ENCODE data around the gene SRPK1. TPM values are rescaled to one million over a fixed set of nuclear protein-coding genes. Genes with fewer than 3 reads are reported as not detected.

The SRPK1 gene
- total RNA-seq, 1 donor from 2014 or later = 74.3 TPM

DNA sequence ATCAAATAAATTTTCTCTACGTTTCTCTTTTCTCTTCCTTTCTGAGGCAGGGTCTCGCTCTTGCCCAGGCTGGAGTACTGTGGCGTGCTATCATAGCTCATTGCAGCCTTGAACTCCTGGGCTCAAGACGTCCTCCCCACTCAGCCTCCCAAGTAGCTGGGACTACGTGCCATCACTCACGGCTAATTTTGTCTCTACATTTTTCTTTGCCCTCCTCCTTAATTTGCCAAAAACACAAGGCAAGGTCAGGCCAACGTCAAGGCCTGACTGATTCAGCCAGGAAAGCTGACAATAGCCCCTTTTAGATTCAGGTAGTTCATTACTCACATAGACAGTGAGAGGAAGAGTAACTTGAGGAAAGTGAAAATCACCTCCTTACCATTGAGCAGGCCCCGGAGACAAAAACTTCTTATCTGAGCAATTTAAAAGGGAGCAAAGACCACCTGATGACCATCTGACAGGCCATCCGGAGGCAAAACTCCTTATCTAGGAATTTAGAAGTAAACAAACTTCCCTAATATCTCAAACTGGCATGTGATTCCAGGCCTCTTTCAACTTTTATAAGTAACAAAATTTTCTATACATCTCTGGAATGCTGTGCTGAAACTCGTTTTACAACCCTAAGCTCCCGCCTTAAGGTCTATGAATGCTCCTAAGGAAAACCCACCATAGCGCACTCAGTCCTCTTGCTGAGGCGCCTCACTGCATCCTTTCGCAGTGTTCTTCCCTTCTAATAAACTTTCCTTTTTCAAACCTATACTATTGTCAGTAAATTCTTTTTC lies 42.1 kb upstream of the SRPK1 start:
- Mint-ChIP-seq H3K27me3 (peaks cover 10% of the 10 kb centered on the region), H3K36me3 (ENCODE audit: insufficient read depth) (no peaks in the 10 kb centered on the region), H3K4me3 (ENCODE audit: low read depth) (no peak overlapping the region), H3K27ac (peak overlapping the region; percentile 80), H3K9me3 (ENCODE audit: low read depth) (no peaks in the 10 kb centered on the region), H3K4me1 (ENCODE audit: low read depth) (peaks cover 18% of the 10 kb centered on the region)
- DNase-seq (ENCODE audit: low spot score, unreplicated experiment) = no peak
- no peak for TF ChIP-seq CTCF (IDR thresholded peaks at IDR 0.05; ENCODE audit: unreplicated experiment)

DNA sequence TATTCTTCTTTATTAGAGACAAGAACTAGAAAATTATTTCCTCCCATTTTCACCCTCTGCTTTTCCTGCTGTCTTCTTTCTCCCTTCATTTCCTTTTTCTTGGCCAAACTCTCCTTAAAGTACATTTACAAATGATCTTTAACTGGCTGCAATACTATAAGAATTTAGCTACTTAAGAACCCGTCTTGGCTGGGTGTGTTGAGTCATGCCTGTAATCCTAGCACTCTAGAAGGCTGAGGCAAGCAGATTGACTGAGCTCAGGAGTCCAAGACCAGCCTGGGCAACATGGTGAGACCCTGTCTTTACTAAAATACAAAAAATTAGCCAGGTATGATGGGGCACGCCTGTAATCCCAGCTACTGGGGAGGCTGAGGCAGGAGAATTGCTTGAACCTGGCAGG lies 39.3 kb upstream of the SRPK1 start:
- no peak for TF ChIP-seq CTCF (IDR thresholded peaks at IDR 0.05; ENCODE audit: unreplicated experiment)
- H3K4me3 Mint-ChIP-seq (ENCODE audit: low read depth) = no peak overlapping the region
- no peak overlapping the region for H3K27ac Mint-ChIP-seq

GRCh38 chr6:35955970-35956369 lies 35.1 kb upstream of the SRPK1 start:
- H3K27me3 Mint-ChIP-seq = peaks cover 27% of the 10 kb centered on the region
- no peak for DNase-seq (ENCODE audit: low spot score, unreplicated experiment)
- H3K9me3 Mint-ChIP-seq (ENCODE audit: low read depth) = no peaks in the 10 kb centered on the region
- no peaks in the 10 kb centered on the region for H3K36me3 Mint-ChIP-seq (ENCODE audit: insufficient read depth)
- no peak overlapping the region for H3K27ac Mint-ChIP-seq
- TF ChIP-seq CTCF (IDR thresholded peaks at IDR 0.05; ENCODE audit: unreplicated experiment) = peak; percentile 17
- H3K4me3 Mint-ChIP-seq (ENCODE audit: low read depth) = no peak overlapping the region
- peaks cover 7% of the 10 kb centered on the region for H3K4me1 Mint-ChIP-seq (ENCODE audit: low read depth)

More for the DNA sequence above, 39.3 kb upstream of the SRPK1 start:
- DNase-seq (ENCODE audit: low spot score, unreplicated experiment) = no peak
- Mint-ChIP-seq H3K9me3 (ENCODE audit: low read depth) (no peaks in the 10 kb centered on the region), H3K36me3 (ENCODE audit: insufficient read depth) (no peaks in the 10 kb centered on the region), H3K27me3 (peaks cover 10% of the 10 kb centered on the region), H3K4me1 (ENCODE audit: low read depth) (peaks cover 12% of the 10 kb centered on the region)

DNA sequence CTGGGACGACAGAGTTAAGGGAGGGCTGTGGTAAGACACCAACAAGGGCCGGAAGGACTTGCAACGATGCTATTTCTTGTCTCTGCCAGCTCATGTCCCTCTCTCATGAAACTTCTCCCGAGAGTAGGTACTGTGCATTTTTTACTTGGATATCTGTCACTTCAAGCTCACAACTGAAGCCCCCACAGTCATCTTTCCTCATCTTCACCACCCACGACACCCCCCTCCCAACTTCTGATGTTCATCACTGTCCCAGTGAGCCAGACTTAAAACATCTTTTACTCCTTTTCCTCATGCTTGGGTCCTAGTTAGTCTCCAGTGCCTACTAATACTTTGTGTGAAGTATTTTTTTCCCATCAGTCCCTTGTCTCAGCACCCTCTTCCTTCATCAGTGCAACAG lies 34.6 kb upstream of the SRPK1 start:
- peaks cover 27% of the 10 kb centered on the region for H3K27me3 Mint-ChIP-seq
- no peak for DNase-seq (ENCODE audit: low spot score, unreplicated experiment)
- no peaks in the 10 kb centered on the region for H3K9me3 Mint-ChIP-seq (ENCODE audit: low read depth)
- TF ChIP-seq CTCF (IDR thresholded peaks at IDR 0.05; ENCODE audit: unreplicated experiment) = no peak
- no peak overlapping the region for H3K4me3 Mint-ChIP-seq (ENCODE audit: low read depth)
- H3K4me1 Mint-ChIP-seq (ENCODE audit: low read depth) = peaks cover 7% of the 10 kb centered on the region
- H3K36me3 Mint-ChIP-seq (ENCODE audit: insufficient read depth) = no peaks in the 10 kb centered on the region
- H3K27ac Mint-ChIP-seq = no peak overlapping the region

DNA sequence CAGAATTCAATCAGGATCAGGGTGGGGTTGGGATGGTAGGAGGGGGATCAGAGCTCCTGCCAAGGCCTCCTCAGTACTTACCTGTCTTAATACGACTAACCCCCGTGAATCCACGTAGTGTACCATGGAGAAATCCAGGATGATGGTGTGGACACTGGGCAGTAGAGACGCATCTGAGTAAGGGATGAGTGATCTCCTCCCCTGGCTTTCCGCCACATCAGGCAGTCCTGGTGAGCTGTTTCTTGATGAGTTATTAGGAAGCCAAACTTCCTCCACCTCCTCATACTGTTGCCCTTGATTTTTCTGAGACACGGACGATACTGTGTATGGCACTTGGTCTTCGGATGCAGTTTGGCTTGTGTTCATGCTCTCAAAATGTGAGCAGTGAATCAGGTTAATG lies 34.2 kb upstream of the SRPK1 start:
- Mint-ChIP-seq H3K4me1 (ENCODE audit: low read depth) (peaks cover 7% of the 10 kb centered on the region), H3K9me3 (ENCODE audit: low read depth) (no peaks in the 10 kb centered on the region), H3K27me3 (peaks cover 27% of the 10 kb centered on the region), H3K27ac (no peak overlapping the region), H3K36me3 (ENCODE audit: insufficient read depth) (no peaks in the 10 kb centered on the region), H3K4me3 (ENCODE audit: low read depth) (no peak overlapping the region)
- TF ChIP-seq CTCF (IDR thresholded peaks at IDR 0.05; ENCODE audit: unreplicated experiment) = no peak
- no peak for DNase-seq (ENCODE audit: low spot score, unreplicated experiment)

All from progenitor cell of endocrine pancreas (in vitro differentiated cells).